ENCODE measurements around the gene BLTP1. TPM values are rescaled to one million over a fixed set of nuclear protein-coding genes. Genes with fewer than 3 reads are reported as not detected.

BLTP1 gene
- polyA plus RNA-seq, 4 donors = 65.4 to 97.0 (median 78.7) TPM

DNA sequence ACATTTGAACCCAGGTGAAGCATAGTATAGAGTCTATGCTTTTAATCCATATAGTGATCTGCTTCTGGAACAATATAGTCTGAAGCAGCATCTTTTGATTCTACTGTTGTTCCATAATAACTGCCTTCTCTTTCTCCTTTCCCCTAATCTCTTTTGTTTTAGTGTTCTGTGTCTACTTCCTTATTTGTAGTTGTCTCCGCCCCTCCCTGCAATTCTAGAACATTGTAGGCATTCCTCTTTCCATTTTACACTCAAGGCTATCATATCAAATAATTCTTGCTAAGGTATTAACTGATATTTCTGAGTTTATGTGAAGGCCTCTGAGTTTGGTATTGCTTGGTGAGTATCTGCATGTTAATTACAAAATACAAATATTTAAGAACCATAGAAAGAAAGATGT lies 11.6 kb downstream of the BLTP1 start:
- DNase-seq (ENCODE audit: low read depth in 4 of 4, low spot score in 2 of 4) = no peak

GRCh38 chr4:122167369-122167768 lies 15.2 kb downstream of the BLTP1 start:
- DNase-seq (ENCODE audit: low read depth in 4 of 4, low spot score in 2 of 4) = no peak

- no peak for DNase-seq (ENCODE audit: low read depth in 4 of 4, low spot score in 2 of 4)
Observed at GRCh38 chr4:122170775-122171174, 18.6 kb downstream of the BLTP1 start.

DNA sequence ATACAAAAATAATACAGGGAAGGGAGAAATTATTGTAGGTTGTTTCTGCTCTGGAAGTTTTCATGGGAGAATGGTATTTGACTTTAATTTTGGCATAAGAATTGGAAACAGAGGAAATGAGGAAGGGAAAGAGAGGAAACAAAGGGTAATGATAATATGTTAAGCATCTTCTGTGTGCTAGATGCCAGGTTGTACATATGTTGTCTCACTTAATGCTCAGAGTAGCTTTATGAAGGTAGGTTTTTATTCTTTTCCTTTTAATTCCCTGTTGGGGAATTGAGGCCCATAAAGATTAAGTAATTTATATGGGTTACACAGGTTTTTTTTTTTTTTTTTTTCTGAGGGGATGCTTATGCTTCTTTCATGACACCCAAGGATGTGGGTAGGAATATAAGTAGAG lies 19.2 kb downstream of the BLTP1 start:
- no peak for DNase-seq (ENCODE audit: low read depth in 4 of 4, low spot score in 2 of 4)

DNA sequence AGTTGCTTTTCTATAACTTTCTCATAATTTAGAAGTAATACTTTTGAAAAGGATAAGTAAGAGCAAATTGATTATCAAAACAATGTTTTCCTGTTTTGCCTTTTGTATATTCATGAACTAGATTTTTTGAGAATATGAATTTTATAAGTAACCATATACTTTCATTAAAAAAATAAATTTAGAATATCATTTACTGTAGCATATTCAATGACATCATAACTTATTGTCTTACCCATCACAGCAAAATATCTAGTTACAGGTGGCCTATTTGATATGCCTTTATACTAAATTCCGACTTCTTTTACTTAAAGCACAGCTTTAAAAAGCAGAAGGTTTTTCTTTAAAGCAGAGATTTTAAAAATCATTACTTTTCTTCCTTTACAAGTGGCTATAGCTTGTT lies 20.1 kb downstream of the BLTP1 start:
- no peak for DNase-seq (ENCODE audit: low read depth in 4 of 4, low spot score in 2 of 4)

- DNase-seq (ENCODE audit: low read depth in 4 of 4, low spot score in 2 of 4) = no peak
Observed at GRCh38 chr4:122178961-122179360, 26.8 kb downstream of the BLTP1 start.

- DNase-seq (ENCODE audit: low read depth in 4 of 4, low spot score in 2 of 4) = no peak
Observed at GRCh38 chr4:122195718-122196117, 43.6 kb downstream of the BLTP1 start.

Other genes with a start within 250 kb of the BLTP1 start
- 1 to 10 TPM; 1.0 to 1.3 (median 1.1) TPM for gene TRPC3, start 200.3 kb upstream of the BLTP1 start, polyA plus RNA-seq (ENCODE audit: insufficient read length in 4 of 4)
- gene ADAD1, start 226.7 kb downstream of the BLTP1 start, polyA plus RNA-seq (ENCODE audit: insufficient read length in 4 of 4) = not detected

Measured in left renal cortex interstitium (tissue), 4 donors.